HCT116 (cell line): ENCODE measurements around the gene ZNF469. TPM values are rescaled to one million over a fixed set of nuclear protein-coding genes. Genes with fewer than 3 reads are reported as not detected.

Experiments used
- ATAC-seq: fragments of 200-7000 bp; cut with Tn5 transposase; 2 replicates; pipeline ENCODE4 v1.9.1; 2020; ENCODE audit warnings: mild to moderate bottlenecking, moderate library complexity
- BruUV-seq: library from RNA; stranded (reverse); fragments of 400-500 nt; replicated peaks from 2 replicates; lab custom pipeline; 2021; lab: Mats Ljungman, UMichigan
- CTCF ChIA-PET: fragments of 300-600 bp; sonication (Branson Sonifier 250); formaldehyde crosslinking; loops from one replicate; lab custom pipeline; 2021; ENCODE audit warnings: antibody characterized with exemption; lab: Charles Lee
- POLR2A ChIA-PET: fragments of 300-600, 350-600 bp; sonication (Branson Sonifier 250); formaldehyde crosslinking; loops from one replicate; lab custom pipeline; 2021; ENCODE audit warnings: antibody characterized with exemption; lab: Charles Lee
- RAD21 ChIA-PET, 2 experiments: fragments of 300-600 bp; sonication (Branson Sonifier 250); formaldehyde crosslinking; loops; one replicate each; lab custom pipeline; 2023; ENCODE audit warnings: low total read pairs in 2 of 2; ENCODE audit not compliant: uncharacterized antibody in 2 of 2, unreplicated experiment in 2 of 2, low non-redundant PET in 1 of 2; lab: Charles Lee
- DNase-seq: peaks from one replicate; pipeline ENCODE4 v3.0.0-alpha.2; 2010; ENCODE audit warnings: low read depth, low spot score
- H2AFZ ChIP-seq: fragments of 200-600 bp; shearing (Covaris generic), sonication (generic); 2 replicates; pipeline ENCODE4 v1.6.1; 2017; ENCODE audit warnings: low read depth, mixed run types, mixed read lengths, antibody characterized with exemption, low read length; ENCODE audit not compliant: poor library complexity, severe bottlenecking
- H3K27ac ChIP-seq: 2 replicates; pipeline ENCODE4 v1.5.1; 2012; ENCODE audit warnings: low read depth, low read length
- H3K27me3 ChIP-seq: fragments of 200-600 bp; sonication (generic); 2 replicates; pipeline ENCODE4 v1.6.1; 2016; ENCODE audit warnings: mixed run types, low read length, mixed read lengths; ENCODE audit not compliant: insufficient read depth
- H3K36me3 ChIP-seq, 2 experiments: fragments of 200-500 bp in 1 of 2; fragments of 200-600 bp in 1 of 2; sonication (Bioruptor generic) in 1 of 2; sonication (generic) in 1 of 2; 2 replicates each; pipeline versions ENCODE4 v1.5.1 to v1.6.1; 2014 to 2016; ENCODE audit warnings: low read length in 2 of 2, inconsistent platforms in 1 of 2, mixed read lengths in 1 of 2, mixed run types in 1 of 2; ENCODE audit not compliant: insufficient read depth in 2 of 2, control insufficient read depth in 1 of 2
- H3K4me1 ChIP-seq, 2 experiments: fragments of 200-600 bp in 1 of 2; sonication (generic) in 1 of 2; 2 replicates each; pipeline versions ENCODE4 v1.5.1 to v1.6.1; 2012 to 2017; ENCODE audit warnings: low read length in 2 of 2, inconsistent platforms in 1 of 2, mild to moderate bottlenecking in 1 of 2, mixed read lengths in 1 of 2, mixed run types in 1 of 2, moderate library complexity in 1 of 2; ENCODE audit not compliant: insufficient read depth in 2 of 2, control insufficient read depth in 1 of 2
- H3K4me2 ChIP-seq: fragments of 200-600 bp; sonication (generic); 2 replicates; pipeline ENCODE4 v1.6.1; 2017; ENCODE audit warnings: mixed run types, low read length, mixed read lengths
- H3K4me3 ChIP-seq, 2 experiments: fragments of 200-600 bp in 1 of 2; sonication (generic) in 1 of 2; replicated peaks in 1 of 2; 2 replicates each; pipeline ENCODE4 v1.5.1; 2011 to 2016; ENCODE audit warnings: low read length in 2 of 2, control low read depth in 1 of 2, low read depth in 1 of 2, mild to moderate bottlenecking in 1 of 2, mixed read lengths in 1 of 2, mixed run types in 1 of 2
- H3K79me2 ChIP-seq: fragments of 200-600 bp; sonication (generic); 2 replicates; pipeline ENCODE4 v1.6.1; 2017; ENCODE audit warnings: mild to moderate bottlenecking, mixed run types, low read length, moderate library complexity, mixed read lengths; ENCODE audit not compliant: insufficient read depth
- H3K9ac ChIP-seq: fragments of 200-600 bp; sonication (generic); 2 replicates; pipeline ENCODE4 v1.6.1; 2016; ENCODE audit warnings: low read length, mixed read lengths
- H3K9me2 ChIP-seq: fragments of 200-600 bp; sonication (generic), shearing (Covaris generic); 2 replicates; pipeline ENCODE4 v1.6.1; 2017; ENCODE audit warnings: mixed run types, mild to moderate bottlenecking, moderate library complexity; ENCODE audit not compliant: insufficient read depth
- H3K9me3 ChIP-seq, 2 experiments: fragments of 200-500 bp in 1 of 2; fragments of 200-600 bp in 1 of 2; sonication (Bioruptor generic) in 1 of 2; sonication (generic) in 1 of 2; 2 replicates each; pipeline ENCODE4 v1.6.1; 2014 to 2017; ENCODE audit warnings: low read length in 2 of 2, mixed read lengths in 2 of 2, inconsistent platforms in 1 of 2, low read depth in 1 of 2, mild to moderate bottlenecking in 1 of 2, mixed run types in 1 of 2, moderate library complexity in 1 of 2; ENCODE audit not compliant: control insufficient read depth in 1 of 2, insufficient read depth in 1 of 2
- H4K20me1 ChIP-seq: fragments of 200-600 bp; sonication (generic), shearing (Covaris generic); 2 replicates; pipeline ENCODE4 v1.6.1; 2017; ENCODE audit warnings: mixed run types, mild to moderate bottlenecking, moderate library complexity; ENCODE audit not compliant: insufficient read depth
- CEBPB ChIP-seq: IDR thresholded peaks from 2 replicates; pipeline ENCODE4 v1.6.1; 2012; ENCODE audit warnings: low read depth
- EGR1 ChIP-seq: IDR thresholded peaks from 2 replicates; pipeline ENCODE4 v1.6.1; 2012; ENCODE audit warnings: low read depth
- ELF1 ChIP-seq: IDR thresholded peaks from 2 replicates; pipeline ENCODE4 v1.6.1; 2012; ENCODE audit warnings: low read depth, borderline replicate concordance
- EZH2phosphoT487 ChIP-seq: fragments of 200-600 bp; IDR thresholded peaks from 2 replicates; pipeline ENCODE4 v1.6.1; 2018; ENCODE audit warnings: antibody characterized with exemption, borderline replicate concordance
- POLR2A ChIP-seq: IDR thresholded peaks from 2 replicates; pipeline ENCODE4 v1.7.0; 2011; ENCODE audit warnings: borderline replicate concordance; ENCODE audit not compliant: insufficient read depth, insufficient read length; ENCODE audit errors: extremely low read depth
- RAD21 ChIP-seq: IDR thresholded peaks from 2 replicates; pipeline ENCODE4 v1.6.1; 2012; ENCODE audit warnings: low read depth, mild to moderate bottlenecking
- REST ChIP-seq: IDR thresholded peaks from 2 replicates; pipeline ENCODE4 v1.6.1; 2012; ENCODE audit warnings: low read depth
- YY1 ChIP-seq: IDR thresholded peaks from 2 replicates; pipeline ENCODE4 v1.6.1; 2011; ENCODE audit warnings: low read length, low read depth, moderate library complexity, mild to moderate bottlenecking; ENCODE audit not compliant: insufficient replicate concordance; ENCODE audit errors: extremely low read depth
- ZBTB33 ChIP-seq: IDR thresholded peaks from 2 replicates; pipeline ENCODE4 v1.6.1; 2011; ENCODE audit warnings: mild to moderate bottlenecking, low read length, moderate library complexity; ENCODE audit not compliant: insufficient replicate concordance; ENCODE audit errors: extremely low read depth
- ZFX ChIP-seq: fragments of 450-650 bp; IDR thresholded peaks from 2 replicates; pipeline ENCODE4 v1.6.1; 2017
- ZNF274 ChIP-seq: fragments of 200-500 bp; sonication (Bioruptor generic); IDR thresholded peaks from 2 replicates; pipeline ENCODE4 v1.6.1; 2014; ENCODE audit warnings: mild to moderate bottlenecking, low read depth, low read length, inconsistent platforms
- intact Hi-C: fragments of 100-400 bp; cut with micrococcal nuclease; formaldehyde crosslinking; loops from 2 replicates; pipeline ENCODE4 v1.10.0; 2022
- total RNA-seq: library from RNA; stranded (reverse); gene quantifications from one replicate; pipeline ENCODE4 v1.2.1, GENCODE V29; 2021; ENCODE audit not compliant: unreplicated experiment

Gene ZNF469
- total RNA-seq, 1 experiment from 2014 or later = 5.9 TPM

GRCh38 chr16:88406096-88407041, 23.6 kb downstream of the ZNF469 start:
- H3K36me3 ChIP-seq = no peaks in the 10 kb centered on the region
- no peaks in the 10 kb centered on the region for H4K20me1 ChIP-seq
- peaks cover 0 to 5% of the 10 kb centered on the region in 2 experiments; a peak in 1 of 4 replicates for H3K4me1 ChIP-seq
- no peak overlapping the region for H3K4me3 ChIP-seq
- no peak overlapping the region for H2AFZ ChIP-seq
- TF ChIP-seq ELF1 = no peak
- TF ChIP-seq RAD21 = no peak
- no peak for TF ChIP-seq POLR2A
- no peak for TF ChIP-seq EZH2phosphoT487
- no peak for TF ChIP-seq REST
- TF ChIP-seq ZFX = no peak
- no peak for TF ChIP-seq ZBTB33
- no peak for TF ChIP-seq CEBPB
- TF ChIP-seq YY1 = no peak
- TF ChIP-seq ZNF274 = no peak
- no peak for TF ChIP-seq EGR1
- ChIA-PET CTCF (no interaction called here), RAD21 (interaction anchor here in 1 of 2 experiments (0.7 kb wide), 1 partner anchor 43 kb away, joined by 3 read pairs; no protein-coding TSS in a partner anchor), POLR2A (no interaction called here)
- no peak overlapping the region for H3K27ac ChIP-seq
- DNase-seq = no peak
- intact Hi-C loops = no loop called here
- ATAC-seq = no peak
- no peak overlapping the region for H3K9ac ChIP-seq
- H3K27me3 ChIP-seq = no peaks in the 10 kb centered on the region
- H3K9me2 ChIP-seq = no peaks in the 10 kb centered on the region
- H3K4me2 ChIP-seq = no peak overlapping the region
- no peaks in the 10 kb centered on the region for H3K9me3 ChIP-seq
- no TSS peak for BruUV-seq
- H3K79me2 ChIP-seq = no peaks in the 10 kb centered on the region
